SK-N-MC (cell line): ENCODE data around the gene SLCO3A1.
"Not testable (repeated sequence)": the region's sequence is repeated elsewhere in the genome, so short reads cannot be mapped to it uniquely, and the experiment has no call there.

Source experiments
- DNase-seq: peaks from one replicate; pipeline ENCODE4 v3.0.0-alpha.2; 2011; ENCODE audit warnings: low read depth, low spot score
- H3K27ac ChIP-seq: fragments of 200-600 bp; sonication (generic); 2 replicates; pipeline ENCODE4 v1.5.1; 2016; ENCODE audit warnings: mixed run types
- H3K36me3 ChIP-seq: fragments of 200-600 bp; sonication (generic); 2 replicates; pipeline ENCODE4 v1.6.1; 2017; ENCODE audit warnings: antibody characterized with exemption, low read length, mixed read lengths; ENCODE audit not compliant: insufficient read depth
- H3K4me3 ChIP-seq: fragments of 200-600 bp; sonication (generic); 2 replicates; pipeline ENCODE4 v1.5.1; 2016
- H3K9ac ChIP-seq: fragments of 200-600 bp; sonication (generic); 2 replicates; pipeline ENCODE4 v1.8.0; 2017; ENCODE audit warnings: mixed run types, mixed read lengths; ENCODE audit not compliant: insufficient read length
- H3K9me3 ChIP-seq: fragments of 200-600 bp; sonication (generic); 2 replicates; pipeline ENCODE4 v1.6.1; 2017; ENCODE audit warnings: low read depth, mild to moderate bottlenecking, antibody characterized with exemption, low read length, moderate library complexity, mixed read lengths
- EZH2 ChIP-seq: fragments of 200-600 bp; sonication (generic); IDR thresholded peaks from one replicate; pipeline ENCODE4 v1.6.1; 2017; ENCODE audit warnings: antibody characterized with exemption
- FOXP2 ChIP-seq: optimal IDR thresholded peaks from 2 replicates; pipeline ENCODE3; 2011; ENCODE audit warnings: mild to moderate bottlenecking, moderate library complexity; ENCODE audit not compliant: insufficient read depth; ENCODE audit errors: extremely low read length, control extremely low read depth
- POLR2AphosphoS5 ChIP-seq: IDR thresholded peaks from 2 replicates; pipeline ENCODE4 v1.6.1; 2012; ENCODE audit warnings: mild to moderate bottlenecking, low read depth, low read length, borderline replicate concordance

SLCO3A1 gene

GRCh38 chr15:91961357-91961756, 107.8 kb downstream of the SLCO3A1 start:
- no peak for DNase-seq
- Histone ChIP-seq H3K9ac (no peak overlapping the region), H3K27ac (no peak overlapping the region), H3K36me3 (no peaks in the 10 kb centered on the region), H3K4me3 (no peak overlapping the region), H3K9me3 (no peaks in the 10 kb centered on the region)
- TF ChIP-seq FOXP2 (no peak), POLR2AphosphoS5 (no peak), EZH2 (no peak)

- not testable (repeated sequence) for H3K9ac ChIP-seq, H3K27ac ChIP-seq, H3K9me3 ChIP-seq, DNase-seq, H3K36me3 ChIP-seq, H3K4me3 ChIP-seq
Observed at GRCh38 chr15:91963747-91964146, 110.2 kb downstream of the SLCO3A1 start.

- Histone ChIP-seq H3K9ac (no peak overlapping the region), H3K36me3 (no peaks in the 10 kb centered on the region), H3K4me3 (no peak overlapping the region), H3K9me3 (no peaks in the 10 kb centered on the region), H3K27ac (no peak overlapping the region)
- no peak for DNase-seq
- TF ChIP-seq FOXP2 = no peak
- no peak for TF ChIP-seq EZH2
- TF ChIP-seq POLR2AphosphoS5 = no peak
Observed at GRCh38 chr15:91965501-91966193, 112.1 kb downstream of the SLCO3A1 start.

DNA sequence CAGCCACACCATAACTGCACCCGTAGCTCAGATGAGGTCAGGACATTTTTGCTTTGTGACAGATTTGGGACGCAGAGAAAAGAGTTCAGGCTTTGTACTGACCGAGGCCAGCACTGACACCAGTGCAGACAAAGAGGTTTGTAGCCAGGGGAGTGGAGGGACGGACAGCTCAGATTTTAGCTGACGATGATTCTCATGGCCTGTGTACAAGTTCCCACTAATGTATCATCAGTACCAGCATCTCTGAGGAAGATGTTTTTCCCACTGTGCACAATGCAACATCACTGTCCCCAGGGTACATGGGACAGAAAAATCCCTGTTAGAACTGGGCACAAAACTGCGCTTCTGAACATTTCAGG, 112.7 kb downstream of the SLCO3A1 start:
- Histone ChIP-seq H3K9me3 (no peaks in the 10 kb centered on the region), H3K27ac (no peak overlapping the region), H3K36me3 (no peaks in the 10 kb centered on the region), H3K9ac (no peak overlapping the region), H3K4me3 (no peak overlapping the region)
- TF ChIP-seq POLR2AphosphoS5 (no peak), FOXP2 (no peak), EZH2 (no peak)
- DNase-seq = no peak

- Histone ChIP-seq H3K36me3 (no peaks in the 10 kb centered on the region), H3K27ac (no peak overlapping the region), H3K9me3 (no peaks in the 10 kb centered on the region)
Observed at GRCh38 chr15:91967935-91968606, 114.6 kb downstream of the SLCO3A1 start.

DNA sequence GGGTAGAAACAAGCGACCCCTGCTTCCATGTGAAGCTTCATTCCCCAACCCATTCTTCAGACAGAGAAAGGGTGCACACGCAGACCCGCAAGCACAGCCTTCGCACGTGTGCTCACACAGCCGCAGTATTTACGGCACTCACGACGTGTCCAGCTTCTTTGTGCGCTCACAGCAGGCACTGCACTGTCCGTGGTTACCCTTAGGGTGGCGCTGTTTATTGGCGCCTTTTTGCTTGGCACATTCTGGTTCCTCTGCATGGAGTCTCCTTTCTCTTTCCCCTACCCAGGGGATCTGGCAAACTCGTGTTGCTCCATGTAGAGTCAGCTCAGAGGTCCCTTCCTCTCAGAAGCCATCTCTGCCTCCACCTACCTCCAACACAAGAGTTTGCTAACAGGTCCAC, 115.1 kb downstream of the SLCO3A1 start:
- no peak overlapping the region for H3K27ac ChIP-seq
- H3K36me3 ChIP-seq = no peaks in the 10 kb centered on the region
- DNase-seq = no peak
- H3K9ac ChIP-seq = no peak overlapping the region
- no peak overlapping the region for H3K4me3 ChIP-seq
- TF ChIP-seq FOXP2 (no peak), POLR2AphosphoS5 (no peak), EZH2 (no peak)
- no peaks in the 10 kb centered on the region for H3K9me3 ChIP-seq

More at GRCh38 chr15:91967935-91968606, 114.6 kb downstream of the SLCO3A1 start:
- Histone ChIP-seq H3K9ac (no peak overlapping the region), H3K4me3 (no peak overlapping the region)
- TF ChIP-seq EZH2 (no peak), FOXP2 (no peak), POLR2AphosphoS5 (no peak)
- DNase-seq = no peak

GRCh38 chr15:91970142-91970541, 116.6 kb downstream of the SLCO3A1 start:
- Histone ChIP-seq H3K27ac (no peak overlapping the region), H3K4me3 (no peak overlapping the region), H3K9ac (no peak overlapping the region), H3K9me3 (no peaks in the 10 kb centered on the region), H3K36me3 (no peaks in the 10 kb centered on the region)
- no peak for TF ChIP-seq POLR2AphosphoS5
- no peak for TF ChIP-seq FOXP2
- no peak for TF ChIP-seq EZH2
- no peak for DNase-seq

DNA sequence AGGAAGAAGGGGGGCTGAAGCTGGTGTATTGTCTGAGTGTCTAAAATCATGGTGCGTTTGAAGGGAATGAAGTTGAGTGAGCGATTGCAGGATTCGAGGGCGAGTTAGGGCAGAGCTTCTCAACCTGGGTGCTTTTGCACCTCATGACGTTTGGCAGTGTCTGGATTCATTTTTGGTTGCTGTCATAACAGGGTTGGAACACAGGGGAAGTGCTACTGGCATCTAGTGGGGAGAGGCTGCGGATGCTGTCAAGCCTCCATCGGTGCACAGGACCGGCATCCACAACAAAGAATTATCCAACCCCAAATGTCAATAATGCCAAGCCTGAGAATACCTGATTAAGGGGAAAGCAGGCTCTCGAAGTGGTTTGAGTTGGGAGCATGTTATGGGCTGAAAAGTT, 120.0 kb downstream of the SLCO3A1 start:
- no peak overlapping the region for H3K27ac ChIP-seq
- DNase-seq = no peak

GRCh38 chr15:91974321-91974720, 120.8 kb downstream of the SLCO3A1 start:
- H3K27ac ChIP-seq = no peak overlapping the region
- H3K9me3 ChIP-seq = no peaks in the 10 kb centered on the region
- no peak for DNase-seq
- H3K36me3 ChIP-seq = no peaks in the 10 kb centered on the region
- TF ChIP-seq POLR2AphosphoS5 (no peak), EZH2 (no peak), FOXP2 (no peak)
- no peak overlapping the region for H3K9ac ChIP-seq
- no peak overlapping the region for H3K4me3 ChIP-seq

More for the DNA sequence above, 120.0 kb downstream of the SLCO3A1 start:
- TF ChIP-seq FOXP2 (no peak), EZH2 (no peak), POLR2AphosphoS5 (no peak)
- H3K9ac ChIP-seq = no peak overlapping the region
- H3K36me3 ChIP-seq = no peaks in the 10 kb centered on the region
- no peak overlapping the region for H3K4me3 ChIP-seq
- no peaks in the 10 kb centered on the region for H3K9me3 ChIP-seq
